HG03045 (cell line): ENCODE results near the gene NPHP4.

Experiments used
- ATAC-seq: cut with Tn5 transposase; IDR thresholded peaks from one replicate; pipeline ENCODE4 v1.9.1; 2021; ENCODE audit warnings: mild to moderate bottlenecking, moderate library complexity; ENCODE audit not compliant: unreplicated experiment

Gene NPHP4

DNA sequence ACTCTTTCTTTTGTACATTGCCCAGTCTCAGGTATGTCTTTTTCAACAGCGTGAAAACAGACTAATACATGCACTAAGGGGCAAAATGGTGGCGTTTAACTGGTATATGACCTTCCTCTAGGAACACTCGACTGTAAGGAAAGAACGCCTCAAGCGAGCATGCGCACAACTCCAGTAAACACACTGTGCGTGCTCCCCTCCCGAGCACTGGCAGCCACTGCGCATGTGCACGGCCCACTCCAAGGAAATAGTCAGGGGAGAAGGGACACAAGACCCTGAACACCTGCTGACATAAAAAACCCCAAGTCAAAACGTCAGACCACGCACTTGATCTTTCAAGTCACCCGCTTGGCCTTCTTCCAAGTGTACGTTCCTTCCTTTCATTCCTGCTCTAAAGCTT lies 173.5 kb downstream of the NPHP4 start:
- ATAC-seq, result no peak

DNA sequence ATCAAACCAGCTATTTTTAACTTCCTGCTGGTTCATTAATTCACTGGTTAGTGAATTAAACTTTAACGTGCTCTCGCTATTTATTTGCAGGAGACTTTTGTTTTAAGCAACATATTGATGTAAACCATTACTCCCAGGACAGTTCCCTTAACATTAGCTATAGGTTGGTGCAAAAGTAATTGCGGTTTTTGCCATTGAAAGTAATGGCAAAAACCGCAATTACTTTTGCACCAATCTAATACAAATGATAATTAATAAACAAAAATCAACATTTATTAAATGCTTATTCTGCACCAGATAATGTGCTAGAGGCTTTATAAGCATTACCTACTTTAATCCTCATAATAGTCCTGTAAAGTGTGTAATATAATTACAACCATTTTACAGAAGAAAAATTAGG lies 176.5 kb downstream of the NPHP4 start:
- ATAC-seq, result no peak

DNA sequence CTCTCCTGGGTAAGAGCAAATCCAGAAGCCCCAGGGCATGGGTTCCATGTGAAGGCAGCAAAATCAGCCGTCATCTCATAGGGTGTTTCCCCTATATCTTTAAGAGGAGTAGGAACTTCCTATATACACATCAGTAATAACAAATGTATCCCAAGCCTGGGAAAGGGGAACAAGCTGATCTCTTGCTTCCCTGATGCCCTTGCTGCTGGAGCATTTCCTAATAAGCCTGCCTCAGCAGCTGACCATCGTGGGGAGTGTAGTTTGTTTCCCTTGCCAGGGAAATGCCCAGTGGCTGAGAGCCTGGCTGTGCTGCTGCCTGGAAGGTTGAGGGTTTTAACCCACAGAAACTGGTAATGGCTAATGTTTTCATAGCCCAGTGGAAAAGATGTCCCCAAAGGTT lies 177.0 kb downstream of the NPHP4 start:
- ATAC-seq, result no peak

DNA sequence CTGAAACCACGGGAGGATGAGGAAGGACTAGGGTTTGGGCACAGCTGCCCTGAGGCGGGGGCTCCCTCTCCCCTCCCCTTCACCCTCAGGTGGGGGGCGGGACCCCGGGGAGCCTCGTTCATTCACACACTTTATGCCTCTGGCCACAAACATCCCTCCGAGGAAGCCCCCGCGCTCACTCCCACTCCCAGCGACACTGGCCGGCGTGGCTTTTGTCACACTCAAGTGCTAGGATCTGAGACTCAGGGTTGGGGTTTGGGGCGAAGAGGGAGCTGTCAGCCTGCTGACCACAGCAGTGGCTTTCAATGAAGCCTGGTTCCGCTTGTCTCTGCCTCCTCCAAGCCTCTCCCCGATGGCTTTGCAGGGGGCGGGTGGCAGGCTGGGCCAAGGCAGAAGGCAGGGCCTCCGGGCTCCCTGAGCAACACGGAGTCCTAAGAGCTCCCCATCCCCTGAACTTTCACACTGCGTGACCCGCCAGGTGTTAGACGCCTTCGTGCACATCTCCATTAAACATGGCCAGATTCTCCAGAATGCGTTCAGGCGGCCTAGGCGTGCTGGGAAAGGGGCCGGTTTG lies 178.1 kb downstream of the NPHP4 start:
- no peak for ATAC-seq

DNA sequence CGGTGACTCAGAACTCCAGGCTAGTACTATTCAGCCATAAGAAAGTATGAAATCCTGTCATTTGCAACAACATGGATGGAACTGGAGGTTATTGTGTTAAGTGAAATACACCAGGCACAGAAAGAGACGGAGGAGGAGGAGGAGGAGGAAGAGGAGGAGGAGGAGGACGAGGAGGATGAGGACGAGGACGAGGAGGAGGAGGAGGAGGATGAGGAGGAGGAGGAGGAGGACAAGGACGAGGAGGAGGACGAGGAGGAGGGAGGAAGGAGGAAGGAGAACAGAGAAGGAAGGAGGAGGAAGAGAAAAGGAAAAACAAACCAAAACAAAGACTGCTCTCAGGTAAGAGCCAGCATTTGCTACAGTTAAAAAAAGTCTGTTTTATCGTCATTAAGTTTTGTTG lies 178.7 kb downstream of the NPHP4 start:
- ATAC-seq, result no peak
